Thyroid gland (tissue), 4 donors: Measurements from ENCODE around the gene SLC7A1. TPM values are rescaled to one million over a fixed set of nuclear protein-coding genes. Genes with fewer than 3 reads are reported as not detected.

Experiments
- DNase-seq, 2 donors: peaks; one replicate each; pipeline ENCODE4 v3.0.0-alpha.2; 2019
- H3K27ac ChIP-seq, 3 donors: fragments of 200-600 bp; sonication (generic); 1 replicate in 2 of 3; 2 replicates in 1 of 3; pipeline ENCODE4 v1.5.1; 2016 to 2019; ENCODE audit warnings: mild to moderate bottlenecking in 1 of 3, moderate library complexity in 1 of 3
- H3K27me3 ChIP-seq: fragments of 200-600 bp; sonication (generic); one replicate; pipeline ENCODE4 v1.5.1; 2019
- H3K36me3 ChIP-seq, 2 donors: fragments of 200-600 bp; sonication (generic); one replicate each; pipeline ENCODE4 v1.5.1; 2016 to 2019
- H3K4me1 ChIP-seq, 2 donors: fragments of 200-600 bp; sonication (generic); one replicate each; pipeline ENCODE4 v1.5.1; 2017 to 2019
- H3K4me3 ChIP-seq, 3 donors: fragments of 200-600 bp; sonication (generic); replicated peaks in 1 of 3; 1 replicate in 2 of 3; 2 replicates in 1 of 3; pipeline ENCODE4 v1.5.1; 2016; ENCODE audit warnings: mild to moderate bottlenecking in 1 of 3
- H3K9me3 ChIP-seq: fragments of 200-600 bp; sonication (generic); one replicate; pipeline ENCODE4 v1.5.1; 2017
- CTCF ChIP-seq, 6 experiments: fragments of 200-600 bp in 3 of 6; fragments of 450-650 bp in 3 of 6; sonication (generic) in 3 of 6; IDR thresholded peaks; one replicate each; pipeline ENCODE4 v1.5.1; 2016 to 2019; ENCODE audit warnings: antibody characterized with exemption in 6 of 6, mild to moderate bottlenecking in 2 of 6, inconsistent platforms in 1 of 6, moderate library complexity in 1 of 6
- POLR2A ChIP-seq, 2 donors: fragments of 450-650 bp; IDR thresholded peaks; one replicate each; pipeline ENCODE4 v1.6.1; 2017; ENCODE audit warnings: antibody characterized with exemption in 2 of 2, mild to moderate bottlenecking in 2 of 2, moderate library complexity in 1 of 2
- WGBS, 2 donors: methylation state at CpG; one replicate each; pipeline ENCODE4 v1.1.5; 2017; 5-methylcytosine and 5-hydroxymethylcytosine counted together
- intact Hi-C: fragments of 100-400 bp; cut with DNase I; formaldehyde crosslinking; loops from one replicate; pipeline ENCODE4 v1.15.1; 2023
- total RNA-seq, 4 donors: library from RNA; depleted of rRNA; stranded (reverse); fragments of >200 nt; gene quantifications; one replicate each; pipeline ENCODE4 v1.2.3, GENCODE V29; 2016

SLC7A1 gene
- total RNA-seq, 4 donors from 2014 or later = 12.9 to 31.2 (median 22.5) TPM

DNA sequence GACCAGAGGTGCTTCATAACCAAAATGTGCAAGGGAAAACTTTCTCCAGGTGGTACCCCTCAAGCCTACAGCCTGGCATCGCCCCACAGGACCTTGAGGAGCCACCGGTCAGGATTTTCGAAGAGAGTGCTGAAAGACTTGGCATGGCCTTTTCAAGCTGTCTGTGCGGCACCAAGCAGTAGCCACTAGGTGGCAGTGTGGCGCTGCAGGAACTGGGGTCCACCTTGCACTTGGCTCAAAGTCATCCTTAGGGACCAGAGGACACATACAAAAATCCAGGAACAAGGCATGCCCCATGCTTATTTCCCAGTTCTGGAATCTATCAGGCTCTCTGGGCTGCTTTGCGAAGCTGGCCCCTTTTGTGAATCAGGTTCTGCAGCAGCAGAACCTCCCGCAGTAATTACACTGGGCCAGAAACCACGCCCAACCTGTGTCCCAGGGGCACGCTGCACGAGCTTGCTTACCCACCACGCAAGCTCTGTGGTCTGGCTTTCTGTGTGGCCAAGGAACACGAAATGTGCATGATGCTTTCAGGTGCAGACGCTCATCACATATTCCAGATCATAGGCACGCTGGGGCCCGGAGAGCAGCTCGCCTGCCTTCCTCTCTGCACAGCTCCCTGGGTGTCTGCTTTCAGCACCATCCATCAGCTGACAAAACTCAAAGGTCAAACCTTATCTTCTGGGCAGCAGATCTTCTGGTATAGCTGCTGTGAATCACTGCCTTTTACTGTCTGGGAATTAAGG lies 87.2 kb downstream of the SLC7A1 start:
- H3K4me3 ChIP-seq = no peak overlapping the region
- H3K4me1 ChIP-seq = peaks cover 4 to 6% of the 10 kb centered on the region in 2 donors
- no peaks in the 10 kb centered on the region for H3K9me3 ChIP-seq
- H3K27me3 ChIP-seq = no peaks in the 10 kb centered on the region
- no peaks in the 10 kb centered on the region for H3K36me3 ChIP-seq
- intact Hi-C loops = loop anchor here (10.0 kb wide), 1 partner anchor 206 kb away; no protein-coding TSS in a partner anchor
- peak; percentile 89 to 98 (median 92) for TF ChIP-seq CTCF (IDR thresholded peaks at IDR 0.05)
- no peak for TF ChIP-seq POLR2A (IDR thresholded peaks at IDR 0.05)
- 46 to 62% methylated on average over 11 to 15 of the region's 16 CpGs for WGBS, 2 donors
- no peak overlapping the region for H3K27ac ChIP-seq
- DNase-seq = peak; percentile 86 to 91

DNA sequence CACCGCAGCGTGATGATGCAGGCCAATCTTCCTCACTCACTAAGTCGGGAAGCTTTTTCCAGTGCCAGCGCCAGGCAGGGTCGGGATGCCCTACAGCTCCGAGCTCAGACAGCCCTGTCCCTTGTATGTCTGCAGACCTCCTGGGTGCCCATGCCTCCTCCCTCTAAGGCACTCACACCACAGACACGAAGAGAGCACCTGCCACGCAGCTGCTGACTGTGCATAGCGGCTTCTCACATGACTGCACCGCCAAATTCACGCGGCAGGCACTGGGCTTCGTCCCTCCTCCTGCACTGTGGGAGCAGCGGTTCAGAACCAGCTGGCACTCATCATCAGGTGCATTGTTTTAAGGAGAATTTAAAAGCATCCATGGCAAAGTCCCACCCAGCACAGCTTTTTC lies 88.1 kb downstream of the SLC7A1 start:
- no peak overlapping the region for H3K4me3 ChIP-seq
- peak; percentile 72 to 73 for DNase-seq
- 48 to 55% methylated on average over 13 to 14 of the region's 14 CpGs for WGBS, 2 donors
- no peak overlapping the region for H3K27ac ChIP-seq
- H3K27me3 ChIP-seq = no peaks in the 10 kb centered on the region
- no peaks in the 10 kb centered on the region for H3K36me3 ChIP-seq
- no peaks in the 10 kb centered on the region for H3K9me3 ChIP-seq
- peaks cover 4 to 6% of the 10 kb centered on the region in 2 donors for H3K4me1 ChIP-seq
- intact Hi-C loops = loop anchor here (10.0 kb wide), 1 partner anchor 207 kb away; no protein-coding TSS in a partner anchor
- no peak for TF ChIP-seq CTCF (IDR thresholded peaks at IDR 0.05)

DNA sequence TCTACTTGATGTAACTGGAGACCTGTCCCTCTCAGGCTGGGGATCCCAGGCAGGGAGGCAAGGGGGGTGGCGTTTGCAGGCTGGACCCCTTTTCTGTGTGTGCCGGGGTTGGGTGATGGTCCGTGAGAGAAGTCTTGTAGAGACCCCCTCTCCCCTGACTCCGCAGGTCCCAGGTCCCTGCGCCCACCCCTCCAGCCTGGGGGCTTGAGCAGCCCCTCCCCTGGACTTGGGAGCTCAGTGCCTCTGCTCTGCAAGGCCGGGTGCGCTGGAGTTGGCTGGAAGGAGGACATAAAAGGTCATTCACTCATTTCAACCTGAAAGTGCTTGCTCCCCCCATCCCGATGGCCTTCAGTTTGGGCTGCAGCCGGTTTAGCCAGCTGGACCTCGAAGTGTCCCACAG lies 89.5 kb downstream of the SLC7A1 start:
- intact Hi-C loops = loop anchor here (10.0 kb wide), 1 partner anchor 209 kb away; no protein-coding TSS in a partner anchor
- Histone ChIP-seq H3K9me3 (no peaks in the 10 kb centered on the region), H3K4me3 (no peak overlapping the region), H3K36me3 (no peaks in the 10 kb centered on the region), H3K4me1 (peaks cover 4 to 6% of the 10 kb centered on the region in 2 donors), H3K27ac (no peak overlapping the region), H3K27me3 (no peaks in the 10 kb centered on the region)
- WGBS, 2 donors = 81 to 83% methylated on average over 5 to 10 of the region's 10 CpGs
- TF ChIP-seq POLR2A (IDR thresholded peaks at IDR 0.05) (no peak), CTCF (IDR thresholded peaks at IDR 0.05) (no peak)
- no peak for DNase-seq

DNA sequence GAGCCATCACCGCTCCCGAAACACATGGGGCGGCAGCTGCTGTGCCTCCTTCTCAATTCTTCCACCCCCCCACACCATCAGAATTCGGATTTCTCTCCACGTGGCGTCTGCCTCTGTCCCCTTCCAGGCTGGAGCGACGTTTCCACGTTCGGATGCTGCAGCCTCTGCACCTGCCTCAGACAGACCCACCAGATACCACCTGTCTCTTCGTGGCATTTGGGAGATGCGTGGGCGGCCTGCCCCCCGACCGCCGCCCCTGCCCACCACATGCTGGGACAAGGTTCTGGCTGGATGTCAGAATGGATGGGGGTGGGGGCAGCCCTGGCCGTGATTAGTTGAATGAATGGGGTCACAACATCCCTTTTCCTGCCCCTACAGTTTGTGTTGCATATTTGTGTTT lies 90.0 kb downstream of the SLC7A1 start:
- Histone ChIP-seq H3K36me3 (no peaks in the 10 kb centered on the region), H3K27me3 (no peaks in the 10 kb centered on the region), H3K9me3 (no peaks in the 10 kb centered on the region), H3K27ac (no peak overlapping the region), H3K4me1 (peaks cover 4 to 6% of the 10 kb centered on the region in 2 donors), H3K4me3 (no peak overlapping the region)
- intact Hi-C loops = loop anchor here (10.0 kb wide), 1 partner anchor 209 kb away; no protein-coding TSS in a partner anchor
- WGBS, 2 donors = 83 to 88% methylated on average over 17 of the region's 17 CpGs
- no peak for DNase-seq
- TF ChIP-seq POLR2A (IDR thresholded peaks at IDR 0.05) (no peak), CTCF (IDR thresholded peaks at IDR 0.05) (no peak)

- no peak for DNase-seq
- no peaks in the 10 kb centered on the region for H3K9me3 ChIP-seq
- TF ChIP-seq CTCF (IDR thresholded peaks at IDR 0.05) (no peak), POLR2A (IDR thresholded peaks at IDR 0.05) (no peak)
- peaks cover 4 to 6% of the 10 kb centered on the region in 2 donors for H3K4me1 ChIP-seq
- no peaks in the 10 kb centered on the region for H3K27me3 ChIP-seq
- 91 to 94% methylated on average over 15 of the region's 15 CpGs for WGBS, 2 donors
- no peak overlapping the region for H3K4me3 ChIP-seq
- no peaks in the 10 kb centered on the region for H3K36me3 ChIP-seq
- no peak overlapping the region for H3K27ac ChIP-seq
- intact Hi-C loops = loop anchor here (10.0 kb wide), 1 partner anchor 210 kb away; no protein-coding TSS in a partner anchor
Observed at GRCh38 chr13:29504691-29505090, 90.8 kb downstream of the SLC7A1 start.
